Measurements from ENCODE around the gene ZSWIM1. TPM values are rescaled to one million over a fixed set of nuclear protein-coding genes. Genes with fewer than 3 reads are reported as not detected.

Gene ZSWIM1
- total and polyA plus RNA-seq, 2 of the 13 experiments (the other 11 are each of a cell fraction or from before 2014, with no cell fraction given), result 9.5 to 11.7 TPM

GRCh38 chr20:45934046-45934585, 53.1 kb downstream of the ZSWIM1 start (continued):
- TF ChIP-seq, protein P1, sequence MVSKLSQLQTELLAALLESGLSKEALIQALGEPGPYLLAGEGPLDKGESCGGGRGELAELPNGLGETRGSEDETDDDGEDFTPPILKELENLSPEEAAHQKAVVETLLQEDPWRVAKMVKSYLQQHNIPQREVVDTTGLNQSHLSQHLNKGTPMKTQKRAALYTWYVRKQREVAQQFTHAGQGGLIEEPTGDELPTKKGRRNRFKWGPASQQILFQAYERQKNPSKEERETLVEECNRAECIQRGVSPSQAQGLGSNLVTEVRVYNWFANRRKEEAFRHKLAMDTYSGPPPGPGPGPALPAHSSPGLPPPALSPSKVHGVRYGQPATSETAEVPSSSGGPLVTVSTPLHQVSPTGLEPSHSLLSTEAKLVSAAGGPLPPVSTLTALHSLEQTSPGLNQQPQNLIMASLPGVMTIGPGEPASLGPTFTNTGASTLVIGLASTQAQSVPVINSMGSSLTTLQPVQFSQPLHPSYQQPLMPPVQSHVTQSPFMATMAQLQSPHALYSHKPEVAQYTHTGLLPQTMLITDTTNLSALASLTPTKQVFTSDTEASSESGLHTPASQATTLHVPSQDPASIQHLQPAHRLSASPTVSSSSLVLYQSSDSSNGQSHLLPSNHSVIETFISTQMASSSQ (IDR thresholded peaks at IDR 0.05; ENCODE audit: low read depth), result no peak
- TF ChIP-seq, protein P1 (CRISPR knock-in tag; IDR thresholded peaks at IDR 0.05; ENCODE audit: borderline replicate concordance), result no peak
- no peak for TF ChIP-seq TCF7 (IDR thresholded peaks at IDR 0.05; ENCODE audit: low read depth)
- TF ChIP-seq SP4 (CRISPR knock-in tag; IDR thresholded peaks at IDR 0.05), result no peak
- peak; percentile 64 for TF ChIP-seq JUN (CRISPR knock-in tag; IDR thresholded peaks at IDR 0.05)
- TF ChIP-seq ZNF33B (CRISPR knock-in tag; IDR thresholded peaks at IDR 0.05), result peak; percentile 84; the same call in 1 of the 2 replicates
- no peak; the same call in 1 of the 2 replicates for TF ChIP-seq MEIS2 (CRISPR knock-in tag; IDR thresholded peaks at IDR 0.05)
- TF ChIP-seq EEA1 (CRISPR knock-in tag; IDR thresholded peaks at IDR 0.05; ENCODE audit: borderline replicate concordance), result no peak
- no peak for TF ChIP-seq ZNF251 (CRISPR knock-in tag; IDR thresholded peaks at IDR 0.05)
- TF ChIP-seq ZNF512B (CRISPR knock-in tag; IDR thresholded peaks at IDR 0.05; ENCODE audit: borderline replicate concordance), result peak; percentile 4; the same call in 1 of the 2 replicates
- TF ChIP-seq MED8 (CRISPR knock-in tag; IDR thresholded peaks at IDR 0.05; ENCODE audit: insufficient replicate concordance), result no peak
- no peak for TF ChIP-seq MAFK (conservative IDR thresholded peaks at IDR 0.05 in 1 of 2, IDR thresholded peaks at IDR 0.05 in 1 of 2; ENCODE audit: low read length in 2 of 2)
- no peak for TF ChIP-seq SOX5 (CRISPR knock-in tag; IDR thresholded peaks at IDR 0.05; ENCODE audit: borderline replicate concordance)
- TF ChIP-seq FOXK1 (CRISPR knock-in tag; IDR thresholded peaks at IDR 0.05; ENCODE audit: borderline replicate concordance, low read depth), result no peak
- TF ChIP-seq GPBP1L1 (CRISPR knock-in tag; IDR thresholded peaks at IDR 0.05), result no peak
- TF ChIP-seq ZNF34 (CRISPR knock-in tag; IDR thresholded peaks at IDR 0.05; ENCODE audit: borderline replicate concordance), result peak; percentile 82
- 0 out of 2 replicates have a peak, but pooled peaks have one; percentile 0 for TF ChIP-seq KDM2A (CRISPR knock-in tag; IDR thresholded peaks at IDR 0.05; ENCODE audit: borderline replicate concordance, low read depth)
- no peak for TF ChIP-seq CSRNP2 (CRISPR knock-in tag; conservative IDR thresholded peaks at IDR 0.05; ENCODE audit: low read depth)
- no peak for TF ChIP-seq HNRNPUL1 (IDR thresholded peaks at IDR 0.05; ENCODE audit: low read depth, low read length)
- TF ChIP-seq CBX1 (IDR thresholded peaks at IDR 0.05; ENCODE audit: low read depth), result no peak
